ENCODE data around the gene SHQ1.

DNA sequence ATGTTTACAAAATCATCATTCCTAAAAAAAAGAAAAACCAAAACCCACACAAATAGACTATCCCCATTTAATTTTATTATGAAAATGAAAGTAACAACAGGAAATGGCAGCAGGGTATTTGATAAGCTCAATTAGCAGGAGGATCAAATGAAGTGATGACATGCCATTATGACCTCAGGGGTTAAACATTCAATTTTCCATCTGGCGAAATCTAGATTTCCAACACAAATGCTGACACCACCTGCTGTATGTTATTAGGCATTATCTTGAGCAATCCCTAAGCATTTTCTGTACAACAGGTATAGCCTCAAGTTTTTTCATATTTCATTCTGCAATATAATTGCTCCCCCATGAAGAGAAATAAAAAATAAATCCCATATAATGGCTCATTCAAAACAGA is 57.1 kb downstream of the SHQ1 start:
- TF ChIP-seq, protein P1, sequence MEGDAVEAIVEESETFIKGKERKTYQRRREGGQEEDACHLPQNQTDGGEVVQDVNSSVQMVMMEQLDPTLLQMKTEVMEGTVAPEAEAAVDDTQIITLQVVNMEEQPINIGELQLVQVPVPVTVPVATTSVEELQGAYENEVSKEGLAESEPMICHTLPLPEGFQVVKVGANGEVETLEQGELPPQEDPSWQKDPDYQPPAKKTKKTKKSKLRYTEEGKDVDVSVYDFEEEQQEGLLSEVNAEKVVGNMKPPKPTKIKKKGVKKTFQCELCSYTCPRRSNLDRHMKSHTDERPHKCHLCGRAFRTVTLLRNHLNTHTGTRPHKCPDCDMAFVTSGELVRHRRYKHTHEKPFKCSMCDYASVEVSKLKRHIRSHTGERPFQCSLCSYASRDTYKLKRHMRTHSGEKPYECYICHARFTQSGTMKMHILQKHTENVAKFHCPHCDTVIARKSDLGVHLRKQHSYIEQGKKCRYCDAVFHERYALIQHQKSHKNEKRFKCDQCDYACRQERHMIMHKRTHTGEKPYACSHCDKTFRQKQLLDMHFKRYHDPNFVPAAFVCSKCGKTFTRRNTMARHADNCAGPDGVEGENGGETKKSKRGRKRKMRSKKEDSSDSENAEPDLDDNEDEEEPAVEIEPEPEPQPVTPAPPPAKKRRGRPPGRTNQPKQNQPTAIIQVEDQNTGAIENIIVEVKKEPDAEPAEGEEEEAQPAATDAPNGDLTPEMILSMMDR (IDR thresholded peaks at IDR 0.05): no peak
- no peak for TF ChIP-seq POLR2A (IDR thresholded peaks at IDR 0.05; ENCODE audit: low read depth)
- TF ChIP-seq POLR2AphosphoS5 (IDR thresholded peaks at IDR 0.05): no peak

Measured in esophagus muscularis mucosa (tissue), 3 donors.